Astrocyte of the cerebellum (primary cell): Measurements from ENCODE around the gene HS2ST1.
"Not testable (repeated sequence)": the region's sequence is repeated elsewhere in the genome, so short reads cannot be mapped to it uniquely, and the experiment has no call there.

Source experiments
- DNase-seq: peaks from one replicate; pipeline ENCODE4 v3.0.0-alpha.2; 2011; ENCODE audit warnings: low read depth
- H3K4me3 ChIP-seq: 2 replicates; pipeline ENCODE4 v1.5.1; 2011; ENCODE audit warnings: mild to moderate bottlenecking, low read depth, low read length, moderate library complexity
- CTCF ChIP-seq: IDR thresholded peaks from 2 replicates; pipeline ENCODE4 v1.5.1; 2012; ENCODE audit warnings: low read length, low read depth, moderate library complexity, mild to moderate bottlenecking; ENCODE audit errors: missing control alignments
- in situ Hi-C: cut with HindIII; loops from 2 replicates; pipeline ENCODE4 v1.10.0; 2017; ENCODE audit warnings: low sequenced_read_pairs

The HS2ST1 gene

GRCh38 chr1:86875722-86876121 is 38.7 kb upstream of the HS2ST1 start:
- TF ChIP-seq CTCF, result no peak
- no peak for DNase-seq
- H3K4me3 ChIP-seq, result no peak overlapping the region
- in situ Hi-C loops, result no loop called here

GRCh38 chr1:86887479-86888162 is 26.8 kb upstream of the HS2ST1 start:
- no peak for DNase-seq

GRCh38 chr1:86888327-86888726 is 26.1 kb upstream of the HS2ST1 start:
- no peak for DNase-seq
- in situ Hi-C loops, result no loop called here
- no peak overlapping the region for H3K4me3 ChIP-seq
- no peak for TF ChIP-seq CTCF

More at GRCh38 chr1:86887479-86888162, 26.8 kb upstream of the HS2ST1 start:
- H3K4me3 ChIP-seq, result no peak overlapping the region
- in situ Hi-C loops, result no loop called here
- TF ChIP-seq CTCF, result no peak

DNA sequence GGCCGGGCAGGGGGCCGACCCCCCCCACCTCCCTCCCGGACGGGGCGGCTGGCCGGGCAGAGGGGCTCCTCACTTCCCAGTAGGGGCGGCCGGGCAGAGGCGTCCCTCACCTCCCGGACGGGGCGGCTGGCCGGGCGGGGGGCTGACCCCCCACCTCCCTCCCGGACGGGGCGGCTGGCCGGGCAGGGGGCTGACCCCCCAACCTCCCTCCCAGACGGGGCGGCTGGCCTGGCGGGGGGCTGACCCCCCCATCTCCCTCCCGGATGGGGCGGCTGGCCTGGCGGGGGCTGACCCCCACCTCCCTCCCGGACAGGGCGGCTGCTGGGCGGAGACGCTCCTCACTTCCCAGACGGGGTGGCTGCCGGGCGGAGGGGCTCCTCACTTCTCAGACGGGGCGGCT is 15.0 kb upstream of the HS2ST1 start:
- in situ Hi-C loops, DNase-seq, H3K4me3 ChIP-seq: not testable (repeated sequence)

DNA sequence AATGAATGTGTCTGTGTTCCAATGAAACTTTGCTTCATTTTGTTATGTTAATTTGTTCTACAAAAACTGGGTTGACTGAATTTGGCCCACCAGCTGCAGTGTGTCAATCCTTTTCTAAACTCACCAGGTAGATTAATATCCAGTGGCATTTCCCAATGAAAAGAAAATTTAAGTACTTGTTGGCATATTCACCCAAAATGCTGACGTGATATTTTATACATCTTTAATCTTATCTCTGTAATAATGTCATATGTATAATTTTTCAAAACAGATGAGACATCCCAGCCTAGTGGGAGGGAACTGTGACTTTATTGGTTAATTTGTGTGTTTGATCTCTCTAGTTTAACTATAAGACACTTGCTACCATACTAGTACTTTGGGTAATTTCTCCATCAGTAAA is 8.6 kb upstream of the HS2ST1 start:
- DNase-seq, result no peak
- in situ Hi-C loops, result no loop called here

GRCh38 chr1:86906419-86906818 is 8.0 kb upstream of the HS2ST1 start:
- in situ Hi-C loops, result no loop called here
- no peak for DNase-seq
- no peak overlapping the region for H3K4me3 ChIP-seq
- no peak for TF ChIP-seq CTCF

More for the DNA sequence above, 8.6 kb upstream of the HS2ST1 start:
- no peak for TF ChIP-seq CTCF
- H3K4me3 ChIP-seq, result no peak overlapping the region

DNA sequence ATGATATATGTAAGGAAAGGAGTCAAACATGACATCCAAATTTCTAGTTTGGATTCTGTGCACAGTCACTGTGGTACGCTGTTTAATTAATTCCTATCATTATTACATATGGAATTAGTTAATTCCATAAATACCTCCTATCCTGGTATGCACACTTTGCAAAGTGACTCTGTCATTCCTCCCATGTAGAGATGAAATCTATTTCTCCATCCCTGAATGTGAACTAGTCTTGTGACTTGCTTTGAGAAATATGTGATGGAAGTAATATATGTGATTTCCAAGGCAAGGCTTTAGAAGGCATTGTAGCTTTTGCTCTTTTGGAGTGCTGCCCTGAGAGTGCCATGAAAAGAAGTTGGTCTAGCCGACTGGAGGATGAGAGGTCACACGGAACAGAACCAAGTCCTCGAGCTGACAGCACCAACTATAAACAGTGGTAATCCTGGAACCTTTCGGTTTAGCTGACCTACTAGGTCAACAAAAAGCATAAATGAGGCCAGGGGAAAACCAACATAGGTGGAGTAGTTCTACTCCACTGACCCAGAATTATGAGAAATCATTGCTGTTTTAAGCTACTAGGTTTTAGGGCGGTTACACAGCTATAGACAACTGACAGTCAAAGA is 2.0 kb upstream of the HS2ST1 start:
- no peak for TF ChIP-seq CTCF
- in situ Hi-C loops, result no loop called here
- DNase-seq, result no peak
- H3K4me3 ChIP-seq, result peak overlapping the region; percentile 99
